ENCODE results near the gene IKZF3.
"Not testable (repeated sequence)": the region's sequence is repeated elsewhere in the genome, so short reads cannot be mapped to it uniquely, and the experiment has no call there.

The IKZF3 gene

GRCh38 chr17:39898088-39898487, 34.0 kb upstream of the IKZF3 start:
- ChIA-PET POLR2A (interaction anchor here (0.6 kb wide), 1 partner anchor 39 kb away, joined by 3 read pairs; no protein-coding TSS in a partner anchor), CTCF (interaction anchor here (1.3 kb wide), 1 partner anchor 11 kb away, joined by 4 read pairs; no protein-coding TSS in a partner anchor)
- no peaks in the 10 kb centered on the region for H3K36me3 ChIP-seq (ENCODE audit: control insufficient read depth in 4 of 4, insufficient read depth in 4 of 4, low read length in 3 of 4)
- no peak for DNase-seq
- no peaks in the 10 kb centered on the region for H3K9me3 ChIP-seq (ENCODE audit: control extremely low read depth in 1 of 5, control insufficient read depth in 4 of 5, insufficient read depth in 2 of 5, low read depth in 1 of 5, low read length in 4 of 5)
- 96% methylated on average over 3 of the region's 4 CpGs for WGBS (ENCODE audit: insufficient coverage)
- H3K4me1 ChIP-seq (ENCODE audit: control extremely low read depth in 1 of 4, control insufficient read depth in 4 of 4, insufficient read depth in 4 of 4, low read length in 3 of 4): peaks cover 2 to 19% (median 10%) of the 10 kb centered on the region in 4 experiments
- no peaks in the 10 kb centered on the region for H3K27me3 ChIP-seq (replicated peaks in 2 of 5; ENCODE audit: control insufficient read depth in 4 of 5, insufficient read depth in 5 of 5, low read length in 4 of 5)
- no peak overlapping the region for H3K4me3 ChIP-seq (ENCODE audit: control insufficient read depth in 1 of 7, extremely low read depth in 1 of 7, insufficient read depth in 4 of 7, low read depth in 2 of 7, low read length in 6 of 7)
- H3K27ac ChIP-seq (ENCODE audit: insufficient read depth in 1 of 2, low read depth in 1 of 2, low read length in 2 of 2, poor library complexity in 1 of 2, severe bottlenecking in 2 of 2): no peak overlapping the region

DNA sequence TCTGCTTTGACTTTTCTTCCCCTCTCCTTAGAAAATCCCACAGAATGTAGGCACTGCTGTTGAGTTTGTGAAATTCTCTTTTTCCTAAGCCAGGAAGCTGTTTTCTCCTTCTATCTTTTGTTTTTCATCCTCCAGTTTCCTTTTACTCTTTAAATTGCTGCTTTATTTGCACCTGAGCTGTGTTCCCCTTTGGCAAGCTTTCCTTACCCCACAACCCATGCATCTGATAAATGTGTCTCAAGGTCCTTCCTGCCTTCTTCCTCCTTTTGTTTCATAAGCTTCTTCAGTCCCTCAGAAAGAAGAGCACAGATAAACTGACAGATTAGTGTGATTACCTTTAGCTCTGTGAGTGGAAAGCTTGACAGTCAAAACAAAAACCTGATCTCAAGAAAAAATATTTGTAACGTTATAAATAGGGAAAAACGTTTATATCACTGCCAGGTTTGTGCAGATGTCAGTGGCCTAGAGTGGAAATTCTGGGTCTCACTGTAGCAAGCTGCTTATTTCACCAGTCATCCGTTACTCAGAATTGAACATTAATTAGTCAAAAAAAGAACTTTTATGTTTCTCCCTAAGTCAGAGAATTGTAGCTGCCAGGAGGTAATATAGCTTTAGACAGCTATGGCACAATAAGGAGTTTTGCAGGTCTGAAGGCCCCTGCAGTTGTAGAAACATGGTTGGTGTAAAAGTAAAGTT, 30.7 kb upstream of the IKZF3 start:
- peak in 1 of 3 donors; percentile 12 for DNase-seq
- H3K27ac ChIP-seq (ENCODE audit: insufficient read depth in 1 of 2, low read depth in 1 of 2, low read length in 2 of 2, poor library complexity in 1 of 2, severe bottlenecking in 2 of 2): no peak overlapping the region
- H3K36me3 ChIP-seq (ENCODE audit: control insufficient read depth in 4 of 4, insufficient read depth in 4 of 4, low read length in 3 of 4): no peaks in the 10 kb centered on the region
- ChIA-PET POLR2A (no interaction called here), CTCF (interaction anchor here (1.3 to 1.7 kb wide), 6 partner anchors 10 to 86 kb away, joined by 3 to 7 read pairs (median 4); partner anchors contain the start of gene PSMD3)
- no CpG with 5 or more reads among the region's 3 CpGs for WGBS (ENCODE audit: insufficient coverage)
- H3K27me3 ChIP-seq (replicated peaks in 2 of 5; ENCODE audit: control insufficient read depth in 4 of 5, insufficient read depth in 5 of 5, low read length in 4 of 5): no peaks in the 10 kb centered on the region
- no peak overlapping the region for H3K4me3 ChIP-seq (ENCODE audit: control insufficient read depth in 1 of 7, extremely low read depth in 1 of 7, insufficient read depth in 4 of 7, low read depth in 2 of 7, low read length in 6 of 7)
- peaks cover 0 to 20% (median 5%) of the 10 kb centered on the region in 4 experiments for H3K4me1 ChIP-seq (ENCODE audit: control extremely low read depth in 1 of 4, control insufficient read depth in 4 of 4, insufficient read depth in 4 of 4, low read length in 3 of 4)
- no peaks in the 10 kb centered on the region for H3K9me3 ChIP-seq (ENCODE audit: control extremely low read depth in 1 of 5, control insufficient read depth in 4 of 5, insufficient read depth in 2 of 5, low read depth in 1 of 5, low read length in 4 of 5)

DNA sequence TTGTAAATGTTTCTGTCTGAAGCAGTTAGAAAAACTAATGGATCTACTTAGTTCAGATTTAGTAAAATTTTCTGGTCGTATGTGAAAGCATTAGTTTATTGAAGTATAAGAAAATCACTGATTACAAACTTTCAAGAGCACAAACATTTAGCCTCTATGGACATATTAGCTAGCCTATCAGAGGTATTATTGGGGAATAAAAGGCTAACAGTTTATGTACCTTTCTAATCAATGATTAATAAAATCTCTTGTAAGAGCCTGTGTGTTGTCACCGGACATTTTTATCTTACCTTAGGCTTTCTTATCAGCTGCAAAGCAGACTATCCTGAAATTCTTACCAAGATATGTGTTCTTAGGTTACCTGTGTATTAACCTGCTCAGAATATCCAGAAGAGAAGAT, 25.1 kb upstream of the IKZF3 start:
- H3K9me3 ChIP-seq (ENCODE audit: control extremely low read depth in 1 of 5, control insufficient read depth in 4 of 5, insufficient read depth in 2 of 5, low read depth in 1 of 5, low read length in 4 of 5): no peaks in the 10 kb centered on the region
- H3K36me3 ChIP-seq (ENCODE audit: control insufficient read depth in 4 of 4, insufficient read depth in 4 of 4, low read length in 3 of 4): no peaks in the 10 kb centered on the region
- H3K27me3 ChIP-seq (replicated peaks in 2 of 5; ENCODE audit: control insufficient read depth in 4 of 5, insufficient read depth in 5 of 5, low read length in 4 of 5): no peaks in the 10 kb centered on the region
- no CpG with 5 or more reads among the region's 2 CpGs for WGBS (ENCODE audit: insufficient coverage)
- H3K4me3 ChIP-seq (ENCODE audit: control insufficient read depth in 1 of 7, extremely low read depth in 1 of 7, insufficient read depth in 4 of 7, low read depth in 2 of 7, low read length in 6 of 7): no peak overlapping the region
- no peak overlapping the region for H3K27ac ChIP-seq (ENCODE audit: insufficient read depth in 1 of 2, low read depth in 1 of 2, low read length in 2 of 2, poor library complexity in 1 of 2, severe bottlenecking in 2 of 2)
- ChIA-PET POLR2A (no interaction called here), CTCF (interaction anchor here (0.7 to 0.9 kb wide), 2 partner anchors 11 to 16 kb away, joined by 3 read pairs; no protein-coding TSS in a partner anchor)
- H3K4me1 ChIP-seq (ENCODE audit: control extremely low read depth in 1 of 4, control insufficient read depth in 4 of 4, insufficient read depth in 4 of 4, low read length in 3 of 4): peaks cover 0 to 11% (median 0%) of the 10 kb centered on the region in 4 experiments
- DNase-seq: no peak

DNA sequence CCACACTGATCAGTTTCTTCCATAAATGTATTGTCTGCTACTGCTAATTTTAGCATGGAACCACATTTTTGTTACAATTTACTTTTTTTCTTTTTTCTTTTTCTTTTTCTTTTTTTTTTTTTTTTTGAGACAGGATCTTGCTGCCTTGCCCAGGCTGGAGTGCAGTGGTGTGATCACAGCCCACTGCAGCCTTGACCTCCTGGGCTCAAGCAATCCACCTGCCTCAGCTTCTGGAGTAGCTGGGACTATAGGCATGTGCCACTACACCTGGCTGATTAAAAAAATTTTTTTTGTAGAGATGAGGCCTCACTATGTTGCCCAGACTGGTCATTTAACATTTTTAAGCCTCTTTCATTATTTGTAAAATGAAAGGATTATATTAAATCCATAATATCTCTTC, 23.0 kb upstream of the IKZF3 start:
- ChIA-PET POLR2A (no interaction called here), CTCF (interaction anchor here (0.6 to 1.0 kb wide), 3 partner anchors 12 to 25 kb away, joined by 3 to 5 read pairs (median 4); no protein-coding TSS in a partner anchor)

DNA sequence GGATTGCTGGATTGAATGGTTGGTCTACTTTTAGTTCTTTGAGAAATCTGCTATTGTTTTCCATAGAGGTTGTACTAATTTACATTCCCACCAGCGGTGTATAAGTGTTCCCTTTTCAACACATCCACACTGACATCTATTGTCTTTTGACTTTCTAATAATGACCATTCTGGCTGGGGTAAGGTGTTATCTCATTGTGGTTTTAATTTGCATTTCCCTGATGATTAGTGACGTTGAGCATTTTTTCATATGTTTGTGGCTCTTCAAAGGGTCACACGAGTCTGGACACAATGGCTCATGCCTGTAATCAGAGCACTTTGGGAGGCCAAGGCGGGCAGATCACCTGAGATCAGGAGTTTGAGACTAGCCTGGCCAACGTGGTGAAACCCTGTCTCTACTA, 22.0 kb upstream of the IKZF3 start:
- H3K4me3 ChIP-seq (ENCODE audit: control insufficient read depth in 1 of 7, extremely low read depth in 1 of 7, insufficient read depth in 4 of 7, low read depth in 2 of 7, low read length in 6 of 7); H3K9me3 ChIP-seq (ENCODE audit: control extremely low read depth in 1 of 5, control insufficient read depth in 4 of 5, insufficient read depth in 2 of 5, low read depth in 1 of 5, low read length in 4 of 5); H3K4me1 ChIP-seq (ENCODE audit: control extremely low read depth in 1 of 4, control insufficient read depth in 4 of 4, insufficient read depth in 4 of 4, low read length in 3 of 4); POLR2A ChIA-PET; H3K27me3 ChIP-seq (replicated peaks in 2 of 5; ENCODE audit: control insufficient read depth in 4 of 5, insufficient read depth in 5 of 5, low read length in 4 of 5); DNase-seq; H3K36me3 ChIP-seq (ENCODE audit: control insufficient read depth in 4 of 4, insufficient read depth in 4 of 4, low read length in 3 of 4); H3K27ac ChIP-seq (ENCODE audit: insufficient read depth in 1 of 2, low read depth in 1 of 2, low read length in 2 of 2, poor library complexity in 1 of 2, severe bottlenecking in 2 of 2): not testable (repeated sequence)
- CTCF ChIA-PET: interaction anchor here (1.0 to 2.5 kb wide), 2 partner anchors 11 to 12 kb away, joined by 4 to 12 read pairs; no protein-coding TSS in a partner anchor
- 82% methylated on average over 4 of the region's 5 CpGs for WGBS (ENCODE audit: insufficient coverage)

More for the DNA sequence above, 23.0 kb upstream of the IKZF3 start:
- H3K27ac ChIP-seq (ENCODE audit: insufficient read depth in 1 of 2, low read depth in 1 of 2, low read length in 2 of 2, poor library complexity in 1 of 2, severe bottlenecking in 2 of 2): no peak overlapping the region
- no peak overlapping the region for H3K4me3 ChIP-seq (ENCODE audit: control insufficient read depth in 1 of 7, extremely low read depth in 1 of 7, insufficient read depth in 4 of 7, low read depth in 2 of 7, low read length in 6 of 7)
- DNase-seq: no peak
- H3K36me3 ChIP-seq (ENCODE audit: control insufficient read depth in 4 of 4, insufficient read depth in 4 of 4, low read length in 3 of 4): no peaks in the 10 kb centered on the region
- H3K9me3 ChIP-seq (ENCODE audit: control extremely low read depth in 1 of 5, control insufficient read depth in 4 of 5, insufficient read depth in 2 of 5, low read depth in 1 of 5, low read length in 4 of 5): no peaks in the 10 kb centered on the region
- H3K27me3 ChIP-seq (replicated peaks in 2 of 5; ENCODE audit: control insufficient read depth in 4 of 5, insufficient read depth in 5 of 5, low read length in 4 of 5): no peaks in the 10 kb centered on the region
- peaks cover 0 to 9% (median 0%) of the 10 kb centered on the region in 4 experiments for H3K4me1 ChIP-seq (ENCODE audit: control extremely low read depth in 1 of 4, control insufficient read depth in 4 of 4, insufficient read depth in 4 of 4, low read length in 3 of 4)

DNA sequence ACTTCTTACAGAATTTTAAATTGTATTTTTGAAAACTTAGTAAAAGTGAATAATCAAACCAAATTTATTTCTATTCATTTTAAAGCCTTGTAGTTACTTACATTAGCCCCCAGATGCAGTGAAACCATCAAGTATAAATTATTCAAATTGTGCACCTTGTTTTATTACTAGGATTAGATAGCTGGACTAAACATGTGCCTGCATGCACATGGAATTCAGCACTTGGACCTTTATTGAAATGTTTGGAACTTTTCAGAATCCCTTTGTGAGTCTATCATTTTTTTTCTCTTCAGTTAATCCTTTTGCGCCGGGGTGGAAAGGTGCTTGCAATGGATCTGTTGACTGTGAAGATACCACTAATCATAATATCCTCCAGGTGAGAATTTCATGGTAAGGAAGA, 8.6 kb upstream of the IKZF3 start:
- H3K27me3 ChIP-seq (replicated peaks in 2 of 5; ENCODE audit: control insufficient read depth in 4 of 5, insufficient read depth in 5 of 5, low read length in 4 of 5): peaks cover 0 to 23% (median 10%) of the 10 kb centered on the region in 5 experiments
- DNase-seq: peak in 1 of 3 donors; percentile 33
- no peak overlapping the region for H3K4me3 ChIP-seq (ENCODE audit: control insufficient read depth in 1 of 7, extremely low read depth in 1 of 7, insufficient read depth in 4 of 7, low read depth in 2 of 7, low read length in 6 of 7)
- peaks cover 0 to 11% (median 10%) of the 10 kb centered on the region in 5 experiments for H3K9me3 ChIP-seq (ENCODE audit: control extremely low read depth in 1 of 5, control insufficient read depth in 4 of 5, insufficient read depth in 2 of 5, low read depth in 1 of 5, low read length in 4 of 5)
- no peaks in the 10 kb centered on the region for H3K4me1 ChIP-seq (ENCODE audit: control extremely low read depth in 1 of 4, control insufficient read depth in 4 of 4, insufficient read depth in 4 of 4, low read length in 3 of 4)
- CTCF ChIA-PET: interaction anchor here (0.7 to 4.1 kb wide), 18 partner anchors 11 to 160 kb away, joined by 3 to 22 read pairs (median 4); partner anchors contain the start of gene PSMD3
- no peak overlapping the region for H3K27ac ChIP-seq (ENCODE audit: insufficient read depth in 1 of 2, low read depth in 1 of 2, low read length in 2 of 2, poor library complexity in 1 of 2, severe bottlenecking in 2 of 2)
- no peaks in the 10 kb centered on the region for H3K36me3 ChIP-seq (ENCODE audit: control insufficient read depth in 4 of 4, insufficient read depth in 4 of 4, low read length in 3 of 4)
- no CpG with 5 or more reads among the region's 2 CpGs for WGBS (ENCODE audit: insufficient coverage)
- POLR2A ChIA-PET: interaction anchor here (0.6 to 1.3 kb wide), 2 partner anchors 91 to 118 kb away, joined by 3 to 4 read pairs; no protein-coding TSS in a partner anchor

- H3K4me1 ChIP-seq (ENCODE audit: control extremely low read depth in 1 of 4, control insufficient read depth in 4 of 4, insufficient read depth in 4 of 4, low read length in 3 of 4): no peaks in the 10 kb centered on the region
- H3K36me3 ChIP-seq (ENCODE audit: control insufficient read depth in 4 of 4, insufficient read depth in 4 of 4, low read length in 3 of 4): no peaks in the 10 kb centered on the region
- H3K4me3 ChIP-seq (ENCODE audit: control insufficient read depth in 1 of 7, extremely low read depth in 1 of 7, insufficient read depth in 4 of 7, low read depth in 2 of 7, low read length in 6 of 7): no peak overlapping the region
- ChIA-PET CTCF (interaction anchor here (1.4 to 4.1 kb wide), 7 partner anchors 11 to 154 kb away, joined by 4 to 22 read pairs (median 11); partner anchors contain the start of gene PSMD3), POLR2A (no interaction called here)
- H3K27me3 ChIP-seq (replicated peaks in 2 of 5; ENCODE audit: control insufficient read depth in 4 of 5, insufficient read depth in 5 of 5, low read length in 4 of 5): peaks cover 0 to 31% (median 17%) of the 10 kb centered on the region in 5 experiments
- no CpG with 5 or more reads among the region's 2 CpGs for WGBS (ENCODE audit: insufficient coverage)
- DNase-seq: no peak
- H3K9me3 ChIP-seq (ENCODE audit: control extremely low read depth in 1 of 5, control insufficient read depth in 4 of 5, insufficient read depth in 2 of 5, low read depth in 1 of 5, low read length in 4 of 5): peaks cover 0 to 16% (median 14%) of the 10 kb centered on the region in 5 experiments
- H3K27ac ChIP-seq (ENCODE audit: insufficient read depth in 1 of 2, low read depth in 1 of 2, low read length in 2 of 2, poor library complexity in 1 of 2, severe bottlenecking in 2 of 2): no peak overlapping the region
These were observed 7.7 kb upstream of the IKZF3 start for GRCh38 chr17:39871801-39872200.

Measured in common myeloid progenitor, CD34-positive (primary cell).